Thoracic aorta (tissue), 2 donors: Measurements from ENCODE around the gene CEACAM1. TPM values are rescaled to one million over a fixed set of nuclear protein-coding genes. Genes with fewer than 3 reads are reported as not detected.
"Not testable (repeated sequence)": the region's sequence is repeated elsewhere in the genome, so short reads cannot be mapped to it uniquely, and the experiment has no call there.

Source experiments
- ATAC-seq: fragments of 150-250 bp; one replicate; pipeline ENCODE4 v1.8.0; 2017; ENCODE audit warnings: low read depth; ENCODE audit not compliant: insufficient number of reproducible peaks, low FRiP score
- DNase-seq: peaks from one replicate; pipeline ENCODE4 v3.0.0-alpha.2; 2020; ENCODE audit warnings: low spot score
- H3K27ac ChIP-seq, 2 donors: fragments of 200-600 bp; sonication (generic); 1 replicate in 1 of 2; 2 replicates in 1 of 2; pipeline ENCODE4 v1.5.1; 2016; ENCODE audit warnings: mild to moderate bottlenecking in 2 of 2, moderate library complexity in 2 of 2
- H3K27me3 ChIP-seq: fragments of 200-600 bp; sonication (generic); replicated peaks from 2 replicates; pipeline ENCODE4 v1.6.0; 2016; ENCODE audit warnings: mild to moderate bottlenecking; ENCODE audit not compliant: insufficient read depth
- H3K36me3 ChIP-seq: fragments of 200-600 bp; sonication (generic); one replicate; pipeline ENCODE4 v1.5.1; 2016
- H3K4me1 ChIP-seq, 2 donors: fragments of 200-600 bp; sonication (generic); 1 replicate in 1 of 2; 2 replicates in 1 of 2; pipeline versions ENCODE4 v1.5.1 to v1.6.0; 2016; ENCODE audit warnings: low read depth in 2 of 2, mild to moderate bottlenecking in 1 of 2; ENCODE audit not compliant: control insufficient read depth in 1 of 2
- H3K4me3 ChIP-seq: fragments of 200-600 bp; sonication (generic); 2 replicates; pipeline ENCODE4 v1.5.1; 2016; ENCODE audit warnings: mild to moderate bottlenecking
- H3K9me3 ChIP-seq: fragments of 200-600 bp; sonication (generic); 2 replicates; pipeline ENCODE4 v1.5.1; 2016
- total RNA-seq, 2 donors: library from RNA; depleted of rRNA; stranded (reverse); fragments of >200 nt; gene quantifications; one replicate each; pipeline versions ENCODE4 v1.1.0 to v1.2.3, GENCODE V29; 2016
- TF ChIP-seq, protein P1 (sequence below): fragments of 200-600 bp; sonication (generic); IDR thresholded peaks from one replicate; pipeline ENCODE4 v1.5.1; 2019; ENCODE audit warnings: antibody characterized with exemption

The CEACAM1 gene
- total RNA-seq, 2 donors from 2014 or later, result 2.2 to 4.6 TPM

GRCh38 chr19:42554046-42554575, 25.8 kb upstream of the CEACAM1 start:
- H3K4me1 ChIP-seq, result no peaks in the 10 kb centered on the region
- no peaks in the 10 kb centered on the region for H3K27me3 ChIP-seq
- no peak overlapping the region for H3K4me3 ChIP-seq
- H3K27ac ChIP-seq, result no peak overlapping the region
- no peaks in the 10 kb centered on the region for H3K36me3 ChIP-seq
- ATAC-seq (no peak), DNase-seq (no peak)
- H3K9me3 ChIP-seq, result no peaks in the 10 kb centered on the region
- TF ChIP-seq, protein P1, sequence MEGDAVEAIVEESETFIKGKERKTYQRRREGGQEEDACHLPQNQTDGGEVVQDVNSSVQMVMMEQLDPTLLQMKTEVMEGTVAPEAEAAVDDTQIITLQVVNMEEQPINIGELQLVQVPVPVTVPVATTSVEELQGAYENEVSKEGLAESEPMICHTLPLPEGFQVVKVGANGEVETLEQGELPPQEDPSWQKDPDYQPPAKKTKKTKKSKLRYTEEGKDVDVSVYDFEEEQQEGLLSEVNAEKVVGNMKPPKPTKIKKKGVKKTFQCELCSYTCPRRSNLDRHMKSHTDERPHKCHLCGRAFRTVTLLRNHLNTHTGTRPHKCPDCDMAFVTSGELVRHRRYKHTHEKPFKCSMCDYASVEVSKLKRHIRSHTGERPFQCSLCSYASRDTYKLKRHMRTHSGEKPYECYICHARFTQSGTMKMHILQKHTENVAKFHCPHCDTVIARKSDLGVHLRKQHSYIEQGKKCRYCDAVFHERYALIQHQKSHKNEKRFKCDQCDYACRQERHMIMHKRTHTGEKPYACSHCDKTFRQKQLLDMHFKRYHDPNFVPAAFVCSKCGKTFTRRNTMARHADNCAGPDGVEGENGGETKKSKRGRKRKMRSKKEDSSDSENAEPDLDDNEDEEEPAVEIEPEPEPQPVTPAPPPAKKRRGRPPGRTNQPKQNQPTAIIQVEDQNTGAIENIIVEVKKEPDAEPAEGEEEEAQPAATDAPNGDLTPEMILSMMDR, result no peak

GRCh38 chr19:42553292-42554045, 25.2 kb upstream of the CEACAM1 start:
- no peak for DNase-seq
- no peak for ATAC-seq
- Histone ChIP-seq H3K4me1 (no peaks in the 10 kb centered on the region), H3K36me3 (no peaks in the 10 kb centered on the region), H3K27ac (no peak overlapping the region), H3K27me3 (no peaks in the 10 kb centered on the region), H3K4me3 (no peak overlapping the region), H3K9me3 (no peaks in the 10 kb centered on the region)
- TF ChIP-seq, protein P1, result no peak

DNA sequence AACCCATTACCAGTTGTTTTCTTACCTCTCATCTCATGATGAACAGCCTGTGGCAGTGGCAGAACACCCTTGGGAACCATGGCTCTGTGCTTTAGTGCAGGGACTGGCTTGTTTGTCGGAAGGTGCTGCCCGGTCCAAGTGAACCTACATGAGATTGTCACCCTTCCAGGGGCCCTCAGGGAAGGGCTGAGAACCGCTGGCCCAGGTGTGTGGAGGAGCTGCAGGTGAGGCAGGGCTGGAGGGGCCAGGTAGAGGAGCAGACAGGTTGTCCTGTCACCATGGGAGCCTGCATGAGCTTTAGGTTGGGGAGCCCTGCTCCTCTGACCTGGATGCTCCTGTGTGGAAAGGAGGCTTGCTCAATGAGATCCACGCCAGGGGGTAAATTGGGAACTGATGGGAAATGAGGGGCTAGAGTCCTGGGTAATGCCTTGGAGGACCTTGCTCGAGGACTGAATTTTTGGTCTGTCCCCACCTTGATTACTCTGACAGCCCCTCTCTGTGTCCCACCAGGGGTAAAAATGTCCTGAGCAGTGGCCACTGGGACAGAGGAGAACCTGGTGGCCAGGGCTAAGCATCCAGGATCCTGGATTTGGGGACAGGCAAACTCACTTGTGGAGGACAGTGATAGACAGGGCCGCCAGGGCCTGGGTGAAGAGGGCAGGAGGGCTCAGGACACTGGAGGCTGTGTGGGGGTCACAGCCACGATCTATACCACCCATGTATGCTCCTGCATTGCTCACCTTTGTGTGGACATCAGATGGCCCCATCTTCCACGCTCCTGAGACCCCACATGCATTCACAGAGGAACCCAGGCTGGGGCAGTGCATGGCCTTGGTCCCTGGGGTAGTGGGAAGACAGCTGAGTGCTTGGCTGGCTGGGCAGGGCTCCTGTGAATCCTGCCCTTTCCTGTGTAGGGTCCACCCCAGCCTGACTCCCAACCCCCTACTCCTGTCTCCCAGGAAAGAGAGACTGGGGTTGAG, 24.1 kb upstream of the CEACAM1 start:
- Histone ChIP-seq H3K4me3 (no peak overlapping the region), H3K36me3 (no peaks in the 10 kb centered on the region), H3K9me3 (no peaks in the 10 kb centered on the region), H3K4me1 (no peaks in the 10 kb centered on the region), H3K27me3 (no peaks in the 10 kb centered on the region), H3K27ac (no peak overlapping the region)
- ATAC-seq (no peak), DNase-seq (no peak)
- TF ChIP-seq, protein P1, result no peak

- not testable (repeated sequence) for DNase-seq, ATAC-seq, H3K27ac ChIP-seq, H3K27me3 ChIP-seq, H3K36me3 ChIP-seq, H3K9me3 ChIP-seq, H3K4me3 ChIP-seq, H3K4me1 ChIP-seq
Measured at GRCh38 chr19:42550521-42550920, 22.2 kb upstream of the CEACAM1 start.

- not testable (repeated sequence) for H3K4me1 ChIP-seq, H3K36me3 ChIP-seq, H3K4me3 ChIP-seq, H3K9me3 ChIP-seq, DNase-seq, H3K27ac ChIP-seq, H3K27me3 ChIP-seq, ATAC-seq
Measured at GRCh38 chr19:42549067-42549466, 20.8 kb upstream of the CEACAM1 start.

DNA sequence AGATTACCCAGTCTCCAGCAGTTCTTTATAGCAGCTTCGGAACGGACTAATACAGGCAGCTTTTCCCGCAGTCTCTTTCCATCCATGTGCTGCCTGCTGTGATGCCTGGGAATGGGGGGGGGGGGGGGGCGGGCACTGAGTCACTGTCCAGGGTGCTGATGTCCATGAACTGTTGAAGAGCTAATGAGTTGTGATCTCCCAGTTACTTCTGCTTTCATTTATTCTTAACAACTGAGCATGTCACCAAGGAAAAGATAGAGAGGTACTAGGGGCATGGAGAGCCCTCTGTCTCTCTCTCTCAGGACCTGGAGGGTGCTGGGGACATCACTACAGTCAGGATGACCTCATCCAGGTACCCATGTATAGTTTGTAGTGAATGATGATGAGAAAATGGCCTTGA, 20.3 kb upstream of the CEACAM1 start:
- Histone ChIP-seq H3K4me3 (no peak overlapping the region), H3K9me3 (no peaks in the 10 kb centered on the region), H3K27me3 (no peaks in the 10 kb centered on the region), H3K36me3 (no peaks in the 10 kb centered on the region), H3K27ac (no peak overlapping the region), H3K4me1 (no peaks in the 10 kb centered on the region)
- no peak for ATAC-seq
- TF ChIP-seq, protein P1, result no peak
- no peak for DNase-seq
